Adipose tissue (tissue), 3 donors: ENCODE data around the gene LINC01488. TPM values are rescaled to one million over a fixed set of nuclear protein-coding genes. Genes with fewer than 3 reads are reported as not detected.

Experiments used
- H3K27ac ChIP-seq: one replicate; pipeline ENCODE4 v1.5.1; 2013; ENCODE audit warnings: low read depth, low read length
- WGBS, 3 donors: extraction: QIAGEN DNeasy Blood & Tissue Kit; methylation state at CpG; one replicate each; pipeline ENCODE4 v1.1.7; 2013; 5-methylcytosine and 5-hydroxymethylcytosine counted together
- polyA plus RNA-seq, 3 donors: library from polyadenylated mRNA; stranded (reverse); fragments of 200-250 nt; gene quantifications; one replicate each; pipeline ENCODE4 v1.2.3, GENCODE V29; 2013
- donor health status: healthy with polysubstance abuse.
- donor health status: Bipolar disorder and iron deficiency.
- donor health status: healthy.

The LINC01488 gene
- polyA plus RNA-seq, 3 donors, result not detected

DNA sequence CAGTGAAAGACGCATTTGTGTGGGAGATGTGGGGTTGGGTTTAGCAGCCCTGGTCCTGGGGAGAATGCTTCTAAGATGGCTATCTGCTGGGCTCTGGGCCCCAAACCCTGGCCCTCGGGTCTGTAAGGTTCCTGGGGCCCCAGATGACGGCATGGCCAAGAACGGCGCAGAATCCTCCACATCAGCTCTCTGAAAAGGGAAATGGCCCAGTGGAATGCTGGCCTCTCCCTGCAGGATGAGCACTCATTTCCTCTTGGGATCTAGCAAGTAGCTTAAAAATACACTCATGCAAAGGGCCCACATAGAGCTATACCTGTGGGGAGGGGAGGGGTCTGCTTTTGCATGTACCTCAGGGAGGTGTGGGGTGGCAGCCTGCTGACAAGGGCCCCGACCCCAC is 37.5 kb upstream of the LINC01488 start:
- WGBS, 3 donors, result 31 to 47% (median 37%) methylated on average over 6 of the region's 6 CpGs
- peak overlapping the region; percentile 58 for H3K27ac ChIP-seq

DNA sequence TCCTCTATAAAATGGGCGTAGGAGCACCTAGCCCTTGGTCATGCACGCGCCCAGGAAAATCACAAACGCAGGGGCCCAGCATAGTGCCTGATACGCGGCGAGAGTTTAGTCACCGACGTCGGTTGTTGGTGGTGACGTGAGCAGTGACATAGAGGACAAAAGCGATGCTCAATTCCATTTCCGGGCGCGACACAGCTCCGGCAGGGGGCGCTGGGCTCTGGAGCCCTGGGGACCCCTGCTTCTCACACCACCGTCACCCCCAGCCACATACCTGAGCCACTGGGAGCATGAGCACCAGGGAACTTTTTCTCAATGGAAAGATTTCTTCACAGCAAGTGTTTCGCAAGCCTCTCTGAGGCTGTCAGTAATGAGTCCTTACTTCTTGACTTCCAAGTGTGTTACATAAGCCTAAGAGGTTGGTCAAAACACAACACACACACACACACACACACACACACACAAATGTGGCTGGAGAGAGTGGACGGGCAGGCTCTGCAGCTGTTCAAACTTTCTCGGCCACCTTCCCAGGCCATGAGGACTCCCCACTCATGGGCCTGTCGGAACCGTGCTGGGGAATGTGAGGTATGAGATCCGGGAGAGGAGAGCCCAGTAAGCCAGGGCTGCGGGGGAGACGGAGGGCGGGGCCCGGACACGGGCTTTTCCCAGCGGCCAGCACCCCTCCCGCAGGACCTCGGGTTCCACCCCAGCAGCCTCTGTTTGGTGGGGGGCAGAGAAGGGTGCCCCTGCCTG is 36.9 kb upstream of the LINC01488 start:
- H3K27ac ChIP-seq, result no peak overlapping the region
- WGBS, 3 donors, result 27 to 39% (median 33%) methylated on average over 28 to 32 of the region's 32 CpGs

DNA sequence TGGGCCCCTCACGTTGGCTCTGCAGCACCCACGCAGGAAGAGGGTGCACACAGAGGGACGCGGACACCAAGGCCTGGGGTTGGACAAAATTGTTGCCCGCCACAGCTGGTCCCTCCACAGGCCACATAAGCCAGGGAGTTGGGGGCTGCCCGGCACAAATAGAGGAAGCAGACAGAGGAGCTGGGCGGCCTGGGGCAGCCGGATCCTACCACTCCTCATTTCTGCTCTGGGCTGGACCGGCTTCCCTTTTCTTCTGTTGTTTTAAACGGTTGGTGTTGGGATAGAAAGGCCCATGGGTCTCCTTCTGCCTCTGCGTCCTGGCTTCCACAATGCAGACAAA is 36.4 kb upstream of the LINC01488 start:
- 49 to 86% (median 60%) methylated on average over 11 of the region's 11 CpGs for WGBS, 3 donors
- H3K27ac ChIP-seq, result no peak overlapping the region

DNA sequence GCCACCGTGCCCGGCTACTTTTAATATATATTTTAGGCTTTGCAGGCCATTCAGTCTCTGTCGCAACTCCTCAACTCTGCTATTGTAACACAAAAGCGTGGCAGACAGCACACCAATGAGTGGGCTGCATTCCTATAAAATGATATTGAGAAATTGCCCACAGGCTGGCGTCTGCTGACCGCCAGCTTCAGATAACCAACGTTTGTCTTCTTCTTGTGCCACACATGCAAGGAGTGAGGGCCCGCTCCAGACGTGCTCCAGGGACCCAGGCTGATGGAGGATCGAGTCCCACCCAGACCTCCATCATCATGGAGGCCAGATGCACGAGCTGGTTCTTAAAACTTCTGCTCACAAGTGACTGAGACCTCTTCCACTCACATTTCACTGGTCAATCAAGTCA is 35.4 kb upstream of the LINC01488 start:
- WGBS, 3 donors, result 65 to 90% (median 70%) methylated on average over 11 of the region's 11 CpGs

DNA sequence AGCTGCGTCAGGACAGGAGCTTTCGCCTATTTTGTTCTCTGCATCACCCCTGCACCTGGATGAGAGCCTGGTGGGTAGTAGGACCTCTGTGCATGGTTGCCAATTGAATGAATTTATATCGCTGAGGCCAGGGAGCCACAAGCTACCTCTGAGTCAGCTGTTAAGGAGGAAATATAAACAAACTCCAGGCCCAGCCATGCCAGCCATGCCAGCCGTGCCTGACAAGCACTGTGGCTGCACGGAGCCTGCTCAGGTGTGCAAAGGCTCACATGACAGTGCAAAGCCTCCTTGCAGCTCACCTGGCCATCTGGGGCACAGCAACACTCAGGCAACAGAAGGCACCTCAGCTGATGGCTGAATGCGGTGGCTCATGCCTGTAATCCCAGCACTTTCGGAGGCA is 33.7 kb upstream of the LINC01488 start:
- 60 to 85% (median 72%) methylated on average over 7 of the region's 7 CpGs for WGBS, 3 donors
- H3K27ac ChIP-seq, result no peak overlapping the region

More for the DNA sequence above, 35.4 kb upstream of the LINC01488 start:
- no peak overlapping the region for H3K27ac ChIP-seq

DNA sequence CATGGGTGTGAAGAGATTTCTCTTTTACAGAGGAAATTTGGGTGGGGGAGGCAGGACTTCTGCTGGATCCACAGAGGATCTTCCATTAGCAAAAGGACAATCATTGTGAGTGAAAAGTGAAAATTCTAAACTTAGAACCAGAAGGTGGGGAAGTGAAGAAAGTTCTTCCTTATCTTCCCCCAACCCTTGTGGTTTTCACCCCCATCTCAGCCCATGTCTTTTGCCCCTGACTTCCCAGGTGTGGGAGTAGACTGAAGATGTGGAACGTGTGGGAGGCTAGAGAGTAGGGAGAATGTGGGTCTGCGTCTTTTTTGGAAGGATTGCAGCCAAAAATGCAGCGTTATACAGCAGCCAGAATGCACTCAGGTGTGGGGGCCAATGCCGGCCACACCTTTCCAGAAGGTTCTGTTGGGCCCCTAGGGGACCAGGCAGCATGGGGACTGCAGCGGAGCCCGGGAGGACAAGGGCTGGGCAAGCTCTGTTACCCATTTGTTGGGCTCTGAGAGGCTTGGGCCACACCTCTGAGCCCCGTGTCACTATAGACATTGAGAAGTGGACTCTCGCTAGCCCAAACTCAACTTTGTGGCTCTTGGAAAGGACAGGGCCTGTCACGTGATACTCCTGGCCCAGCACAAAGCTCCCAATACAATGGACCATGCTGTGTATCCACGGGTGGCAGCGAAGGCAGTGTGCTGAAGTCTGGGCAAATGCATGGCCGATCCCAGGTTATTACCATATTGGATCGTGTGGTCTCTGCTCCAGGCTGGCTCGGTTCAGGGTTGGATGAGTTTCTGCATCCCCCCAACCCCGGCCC is 32.8 kb upstream of the LINC01488 start:
- 64 to 86% (median 65%) methylated on average over 15 of the region's 15 CpGs for WGBS, 3 donors
- no peak overlapping the region for H3K27ac ChIP-seq

DNA sequence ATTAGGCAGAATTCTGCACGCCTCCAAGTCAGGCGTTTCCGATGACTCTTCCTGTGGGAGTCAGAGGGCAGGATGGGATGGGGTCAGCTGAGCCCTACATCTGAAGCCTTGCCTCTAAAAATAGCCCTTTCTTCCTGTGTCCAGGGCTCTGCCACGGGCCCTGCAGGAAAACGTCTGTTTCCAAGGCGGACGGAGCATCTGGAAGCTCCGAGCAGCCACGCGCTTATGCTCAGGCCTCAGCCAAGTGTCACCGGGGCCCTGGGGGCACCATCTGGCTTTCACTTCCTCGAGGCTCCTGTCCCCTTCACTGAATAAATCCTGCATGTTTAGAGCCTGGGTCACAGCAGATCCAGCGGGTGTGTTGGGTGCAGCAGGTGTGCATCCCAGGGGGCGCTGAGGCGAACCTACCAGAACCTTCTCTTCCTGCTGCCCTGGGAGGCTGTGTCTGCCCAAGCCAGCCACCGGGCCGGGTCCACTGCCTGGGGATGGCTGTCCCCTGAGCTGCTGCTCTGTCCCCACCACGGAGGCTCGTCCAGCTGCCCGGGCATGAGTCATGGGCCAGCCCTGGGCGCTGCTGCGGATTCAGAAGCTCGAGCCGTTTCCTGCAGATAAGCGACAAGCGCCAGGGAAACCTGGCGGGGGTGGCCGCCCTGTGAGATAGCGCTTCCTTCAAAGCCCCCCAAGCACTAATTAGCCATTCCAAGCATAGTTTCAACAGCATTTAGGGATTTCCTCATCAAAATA is 32.0 kb upstream of the LINC01488 start:
- 24 to 64% (median 26%) methylated on average over 29 of the region's 29 CpGs for WGBS, 3 donors
- no peak overlapping the region for H3K27ac ChIP-seq

DNA sequence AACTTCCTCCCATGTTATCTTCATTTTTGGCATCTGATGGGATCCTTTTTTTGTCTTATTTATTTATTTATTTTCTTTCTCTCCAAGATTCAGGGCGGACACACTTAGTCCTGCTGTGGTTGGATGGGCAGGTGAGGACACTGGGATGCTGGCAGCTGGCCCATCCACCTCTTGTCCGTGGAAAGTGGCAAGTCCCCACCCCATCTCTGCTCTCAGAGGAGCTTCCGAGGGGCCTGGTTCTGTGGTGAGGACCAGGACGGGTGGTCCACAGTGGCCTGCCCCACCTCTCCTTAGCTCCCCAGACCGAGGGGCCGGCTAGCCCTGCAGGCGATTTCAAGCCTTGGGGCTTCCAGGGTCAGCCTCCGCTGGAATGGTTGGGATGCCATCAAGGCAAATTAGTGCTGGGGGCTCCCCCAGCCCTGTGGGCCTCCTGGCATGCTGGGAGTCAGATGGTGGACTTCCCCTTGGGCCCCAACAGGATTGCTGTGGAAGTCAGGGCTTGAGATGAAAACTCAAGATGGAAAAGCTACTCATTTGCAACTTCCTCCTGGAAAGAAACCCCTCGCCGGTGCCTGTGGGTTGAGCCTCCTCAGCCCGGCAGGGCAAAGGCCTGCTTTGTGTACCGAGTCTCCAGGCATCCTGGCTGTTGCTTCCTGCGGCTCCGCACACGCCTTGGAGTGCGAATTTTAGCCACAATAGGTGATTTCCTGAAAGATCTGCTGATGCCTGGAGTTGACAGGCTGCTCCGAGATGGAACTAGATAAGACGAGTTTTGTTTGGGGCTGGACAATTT is 31.2 kb upstream of the LINC01488 start:
- WGBS, 3 donors, result 51 to 70% (median 52%) methylated on average over 18 of the region's 18 CpGs
- H3K27ac ChIP-seq, result no peak overlapping the region

DNA sequence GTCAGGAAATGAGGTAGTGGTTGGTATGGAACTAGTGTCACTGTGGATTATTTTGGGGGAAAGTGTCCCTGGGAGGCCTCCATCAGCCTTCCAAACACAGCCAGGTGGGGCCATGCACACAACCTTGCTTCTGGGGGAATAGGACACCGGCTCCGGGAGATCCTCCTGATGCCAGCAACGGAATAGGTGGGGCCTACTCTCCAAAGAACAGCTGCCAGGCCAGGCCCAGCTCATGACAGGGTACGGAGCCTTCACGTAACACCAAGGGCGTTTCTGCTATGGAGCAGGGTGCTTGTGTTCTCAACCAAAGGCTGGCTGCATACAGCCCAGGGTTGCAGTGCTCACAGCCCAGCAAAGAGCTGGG is 30.6 kb upstream of the LINC01488 start:
- no peak overlapping the region for H3K27ac ChIP-seq
- WGBS, 3 donors, result 77 to 86% (median 83%) methylated on average over 6 of the region's 6 CpGs

DNA sequence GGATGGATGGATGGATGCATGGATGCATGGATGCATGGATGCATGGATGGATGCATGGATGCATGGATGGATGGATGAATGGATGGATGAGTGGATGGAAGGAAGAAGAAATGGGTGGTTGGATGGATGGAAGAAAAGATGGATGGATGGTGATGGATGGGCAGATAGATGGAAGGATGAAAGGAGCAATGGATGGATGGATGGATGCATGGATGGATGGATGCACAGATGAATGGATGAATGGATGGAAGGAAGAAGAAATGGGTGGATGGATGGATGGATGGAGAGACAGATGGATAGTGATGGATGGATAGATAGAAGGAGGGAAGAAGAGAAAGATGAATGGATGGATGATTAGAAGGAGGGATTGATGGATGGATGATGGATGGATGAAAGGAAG is 30.2 kb upstream of the LINC01488 start:
- no peak overlapping the region for H3K27ac ChIP-seq

DNA sequence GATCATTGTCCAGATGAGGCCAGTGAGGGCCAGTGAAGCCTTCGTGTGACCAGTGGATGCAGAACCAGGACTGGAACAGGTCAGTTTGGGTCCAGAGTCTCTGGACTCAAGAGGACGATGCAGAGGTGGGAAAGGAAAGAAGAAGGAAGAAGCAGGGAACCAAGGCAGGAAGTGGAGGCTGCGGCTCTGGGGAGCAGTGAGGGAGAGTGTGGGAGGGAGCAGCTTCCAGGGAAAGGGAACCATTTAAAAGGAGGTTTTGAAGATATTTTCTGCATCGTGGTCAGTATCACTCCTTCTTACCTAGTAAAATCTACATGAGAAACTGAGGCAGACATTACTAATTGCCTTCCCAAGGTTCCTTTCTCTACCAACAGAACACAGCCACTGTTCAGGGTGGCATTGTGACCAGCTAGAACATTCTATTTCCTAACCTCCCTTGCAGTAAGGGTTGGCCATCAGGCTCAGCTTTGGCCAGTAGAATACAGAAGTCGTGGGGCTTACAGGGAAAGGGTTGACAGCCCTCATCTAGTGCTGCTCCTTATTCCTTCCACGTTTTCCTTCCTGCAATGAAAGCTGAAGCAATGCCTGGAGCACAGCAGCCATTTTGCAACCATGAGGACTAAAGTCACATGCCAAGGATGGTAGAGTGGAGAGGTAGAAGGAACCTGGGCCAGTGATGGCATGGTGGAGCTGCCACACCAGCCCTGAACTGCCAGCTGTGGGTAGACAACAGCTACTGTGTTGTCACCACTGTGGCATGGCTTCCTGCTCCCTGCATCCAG is 29.1 kb upstream of the LINC01488 start:
- WGBS, 3 donors, result 60 to 69% (median 66%) methylated on average over 6 of the region's 6 CpGs
- no peak overlapping the region for H3K27ac ChIP-seq

DNA sequence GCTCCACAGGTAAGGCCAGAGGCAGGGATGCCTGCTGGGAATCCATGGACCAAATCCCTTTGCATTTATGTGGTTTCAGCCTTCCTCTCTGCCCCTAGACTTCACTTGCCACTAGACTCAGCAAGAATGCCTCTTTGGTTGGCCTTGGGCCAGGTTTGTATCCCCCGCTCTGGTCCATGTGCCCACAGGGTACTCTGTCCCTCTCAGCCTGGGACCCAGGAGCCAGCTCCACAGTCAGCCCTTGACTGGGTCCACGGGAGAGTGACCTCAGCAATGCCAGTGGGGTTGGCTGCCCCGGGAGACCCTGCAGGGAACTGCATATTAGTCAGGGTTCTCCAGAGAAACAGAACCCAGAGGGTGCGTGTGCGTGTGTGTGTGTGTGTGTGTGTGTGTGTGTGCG is 28.3 kb upstream of the LINC01488 start:
- H3K27ac ChIP-seq, result no peak overlapping the region
- WGBS, 3 donors, result 81 to 90% (median 87%) methylated on average over 6 of the region's 6 CpGs

DNA sequence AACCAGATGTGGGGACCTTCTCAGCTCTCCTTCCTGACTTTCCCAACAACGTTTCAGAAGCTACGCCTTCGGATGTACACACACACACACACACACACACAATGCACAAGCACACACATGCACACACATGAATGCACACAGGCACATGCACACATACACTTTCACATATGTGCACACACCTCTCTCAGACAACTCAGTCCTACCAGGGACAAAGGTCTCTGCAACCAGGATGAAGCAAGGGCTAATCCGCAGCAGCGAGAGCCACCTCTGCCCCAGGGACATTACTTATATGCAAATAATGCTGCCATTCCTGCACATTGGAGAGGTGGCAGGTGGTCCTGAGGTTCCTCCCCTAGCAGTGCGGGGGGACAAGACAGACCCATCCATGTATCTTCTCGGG is 27.4 kb upstream of the LINC01488 start:
- 79 to 94% (median 84%) methylated on average over 7 of the region's 7 CpGs for WGBS, 3 donors
- H3K27ac ChIP-seq, result no peak overlapping the region

DNA sequence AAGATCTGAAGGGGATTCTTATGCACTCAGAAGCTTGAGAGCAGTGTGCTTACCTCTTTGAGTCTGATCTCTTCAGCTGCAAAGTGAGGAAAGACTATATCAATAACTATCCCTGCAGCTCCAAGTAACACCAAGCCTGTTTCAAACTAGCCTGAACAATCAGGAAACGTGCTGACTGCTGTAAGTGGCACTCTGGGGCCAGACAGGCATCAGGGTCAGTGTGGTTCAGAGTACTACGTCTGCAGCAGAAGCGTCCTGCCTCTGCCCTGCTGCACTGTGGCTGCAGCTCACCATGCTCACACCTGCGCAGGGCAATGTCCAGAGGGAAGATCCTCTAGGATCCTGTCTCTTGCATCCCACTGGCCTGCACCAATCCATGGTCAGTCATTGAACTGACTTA is 25.5 kb upstream of the LINC01488 start:
- WGBS, 3 donors, result 76 to 89% (median 89%) methylated on average over 4 of the region's 4 CpGs
- H3K27ac ChIP-seq, result no peak overlapping the region

DNA sequence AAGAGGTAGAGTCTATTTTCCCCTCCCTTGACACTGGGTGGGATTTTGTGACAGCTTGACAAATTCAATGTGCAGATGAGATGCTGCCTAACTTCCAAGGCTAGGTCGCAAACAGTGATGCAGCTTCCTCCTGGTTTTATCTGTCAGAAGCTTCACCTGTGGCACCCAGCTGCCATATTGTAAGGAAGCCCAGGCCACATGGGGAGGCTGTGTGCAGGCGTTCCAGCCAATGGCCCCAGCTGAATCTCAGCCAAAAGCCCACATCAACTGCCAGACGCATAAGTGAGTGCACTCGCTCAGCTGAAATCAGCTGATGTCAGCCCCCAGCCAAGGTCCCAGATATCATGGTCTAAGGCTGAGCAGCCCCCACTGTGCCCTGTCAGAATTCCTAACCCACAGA is 24.8 kb upstream of the LINC01488 start:
- WGBS, 3 donors, result 80 to 84% (median 81%) methylated on average over 4 of the region's 4 CpGs

DNA sequence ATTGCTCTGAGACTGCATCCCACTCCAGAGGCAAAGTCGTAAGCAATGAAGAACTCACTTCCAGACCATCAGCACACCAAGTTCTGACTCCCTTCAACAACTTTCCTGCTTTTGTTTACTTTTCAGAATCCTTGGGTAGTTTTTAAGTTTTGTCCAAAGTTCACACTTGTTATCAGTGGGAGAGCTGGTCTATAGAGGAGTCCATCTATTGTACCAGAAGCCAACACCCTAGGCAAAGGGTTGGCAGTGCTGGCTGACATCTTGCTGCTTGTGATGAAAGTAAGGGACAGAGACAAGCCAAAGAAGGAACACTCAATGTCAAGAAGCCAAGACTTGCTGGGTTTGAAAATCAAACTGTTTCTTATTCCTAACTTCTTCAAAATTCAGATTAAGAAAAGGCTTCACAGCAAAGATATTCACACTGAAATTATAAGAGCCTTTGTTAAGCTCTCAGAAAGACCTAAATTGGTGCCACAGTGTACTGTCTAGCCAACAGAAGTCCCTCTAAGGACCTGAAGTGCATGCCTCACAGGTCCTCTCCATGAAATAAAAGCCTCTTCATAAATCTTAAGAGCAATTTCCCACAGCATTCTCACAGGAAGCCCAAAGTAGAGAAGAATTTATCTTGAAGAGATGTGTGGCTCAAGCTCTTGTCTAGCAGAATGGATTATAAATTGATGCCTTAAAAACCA is 21.5 kb upstream of the LINC01488 start:
- 75 to 91% (median 80%) methylated on average over 1 of the region's 1 CpG for WGBS, 3 donors
- H3K27ac ChIP-seq, result no peak overlapping the region

More for the DNA sequence above, 24.8 kb upstream of the LINC01488 start:
- no peak overlapping the region for H3K27ac ChIP-seq

DNA sequence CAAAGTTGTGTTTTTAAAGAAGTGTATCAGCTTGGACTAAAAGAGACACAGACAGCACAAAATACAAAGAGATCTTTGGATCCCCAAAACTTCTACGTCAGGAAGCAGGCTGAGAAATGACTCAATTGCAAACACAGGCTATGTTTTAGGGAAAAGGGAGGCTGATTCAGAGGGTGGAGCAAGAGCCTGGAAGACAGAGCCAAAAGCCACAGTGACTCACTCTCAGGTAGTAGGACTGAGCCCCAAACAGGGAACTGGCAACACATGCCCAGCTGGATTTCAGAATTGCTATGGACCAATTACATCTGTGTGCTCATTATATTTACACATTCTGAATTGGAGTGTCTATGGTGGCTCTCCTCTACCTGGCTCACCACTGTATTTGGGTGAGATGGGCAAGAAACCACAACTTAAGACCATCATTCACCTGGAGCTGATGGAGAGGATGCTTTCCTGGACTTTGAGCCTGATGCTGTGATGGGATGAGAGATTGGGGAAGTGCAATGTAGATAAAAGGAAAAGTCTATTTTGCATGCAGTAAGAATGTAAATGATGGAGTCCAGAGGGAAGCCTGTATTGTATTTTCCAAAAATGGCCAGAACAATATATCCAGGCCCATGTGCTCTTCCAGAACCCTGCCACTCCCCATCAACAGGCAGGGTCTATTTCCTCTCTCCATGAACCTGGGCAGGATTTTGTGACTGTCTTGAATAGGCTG is 20.8 kb upstream of the LINC01488 start:
- H3K27ac ChIP-seq, result no peak overlapping the region
- WGBS, 3 donors, result 60 to 81% (median 80%) methylated on average over 1 of the region's 1 CpG
